Right renal pelvis (tissue), 4 donors: ENCODE measurements around the gene MRM2. TPM values are rescaled to one million over a fixed set of nuclear protein-coding genes. Genes with fewer than 3 reads are reported as not detected.

Experiments
- DNase-seq, 4 donors: peaks; one replicate each; pipeline ENCODE4 v3.0.0-alpha.2; 2013; ENCODE audit warnings: low read depth in 4 of 4, low spot score in 3 of 4, missing footprints in 1 of 4
- polyA plus RNA-seq, 4 donors: library from polyadenylated mRNA; unstranded; fragments of 120-200 nt; gene quantifications; one replicate each; pipeline ENCODE4 v1.2.1, GENCODE V29; 2013; ENCODE audit not compliant: insufficient read length in 4 of 4

Gene MRM2
- polyA plus RNA-seq, 4 donors, result 36.4 to 39.9 (median 38.8) TPM

DNA sequence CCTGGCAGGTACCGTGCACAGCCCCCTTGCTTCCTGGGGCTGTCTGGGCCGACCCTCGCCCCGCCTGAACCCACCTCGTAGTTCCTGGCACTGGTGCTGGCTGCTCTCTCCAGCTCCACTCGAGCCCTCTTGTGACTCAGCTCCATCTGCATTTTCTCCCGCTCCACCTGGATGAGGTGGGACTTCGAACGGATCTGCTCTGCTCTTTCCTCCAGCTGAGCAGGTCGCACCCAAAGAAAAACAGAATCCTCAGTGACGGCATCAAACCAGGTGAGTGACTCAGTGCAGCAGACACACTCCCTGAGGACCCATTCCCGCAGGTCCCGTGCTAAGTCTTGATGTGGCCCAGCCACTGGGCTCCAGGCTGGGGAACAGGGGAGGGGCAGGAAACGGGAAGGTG is 16.7 kb downstream of the MRM2 start:
- no peak for DNase-seq

DNA sequence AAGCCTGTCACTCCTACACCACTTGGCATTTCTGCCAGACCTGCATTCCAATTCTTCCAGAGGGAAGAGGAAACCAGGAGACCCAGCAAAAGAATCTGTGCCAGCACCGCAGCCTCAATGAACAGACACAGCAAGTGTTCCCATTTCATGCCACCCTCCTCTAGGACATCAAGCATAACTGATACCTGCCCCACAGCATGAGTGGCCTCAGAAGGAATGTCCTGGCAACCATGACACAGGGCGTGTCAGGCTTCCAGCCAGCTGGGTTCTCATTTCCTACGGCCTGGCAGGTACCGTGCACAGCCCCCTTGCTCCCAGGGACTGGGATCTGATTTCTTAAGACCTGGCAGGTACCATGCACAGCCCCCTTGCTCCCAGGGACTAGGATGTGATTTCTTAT is 17.1 kb downstream of the MRM2 start:
- no peak for DNase-seq

DNA sequence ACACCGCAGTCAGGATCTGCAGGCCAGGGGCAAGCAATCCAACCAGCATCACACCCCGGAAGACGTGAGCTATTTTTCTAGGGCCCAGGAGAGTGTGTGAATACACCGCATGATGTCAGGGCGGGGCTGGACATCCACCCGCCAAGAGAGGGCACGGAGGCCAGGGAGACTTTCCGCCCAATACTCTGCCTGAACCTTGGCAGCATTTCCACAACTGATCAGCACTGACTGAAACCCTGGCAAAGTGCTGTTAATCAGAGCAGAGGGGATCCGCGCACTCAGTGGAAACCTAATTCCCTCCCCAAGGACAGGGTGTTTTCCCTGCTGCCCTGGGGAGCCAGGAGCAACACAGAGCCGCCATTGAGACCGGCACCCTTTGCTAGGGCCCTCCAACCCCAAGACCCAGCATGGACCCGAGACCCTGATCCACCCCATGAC is 17.5 kb downstream of the MRM2 start:
- no peak for DNase-seq

DNA sequence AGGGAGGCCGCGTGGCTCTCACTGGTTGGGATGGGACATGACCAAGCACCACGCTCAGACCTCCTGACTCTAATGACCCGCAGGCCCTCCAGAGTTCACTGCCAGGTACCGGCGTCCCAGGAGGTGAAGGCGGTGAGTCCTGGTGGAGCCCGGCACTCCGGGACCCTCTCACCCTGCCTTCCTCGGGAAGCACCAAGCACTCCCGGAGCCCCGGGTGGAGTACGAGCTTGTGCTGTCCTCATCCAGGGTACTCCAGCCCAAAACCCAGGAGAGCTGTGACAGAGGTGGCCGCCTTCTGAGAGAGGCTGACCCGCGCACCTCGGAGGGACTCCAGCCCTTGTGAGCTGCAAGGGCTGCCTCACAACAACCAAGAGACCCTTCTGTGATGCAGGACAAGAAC is 18.7 kb downstream of the MRM2 start:
- DNase-seq, result no peak

DNA sequence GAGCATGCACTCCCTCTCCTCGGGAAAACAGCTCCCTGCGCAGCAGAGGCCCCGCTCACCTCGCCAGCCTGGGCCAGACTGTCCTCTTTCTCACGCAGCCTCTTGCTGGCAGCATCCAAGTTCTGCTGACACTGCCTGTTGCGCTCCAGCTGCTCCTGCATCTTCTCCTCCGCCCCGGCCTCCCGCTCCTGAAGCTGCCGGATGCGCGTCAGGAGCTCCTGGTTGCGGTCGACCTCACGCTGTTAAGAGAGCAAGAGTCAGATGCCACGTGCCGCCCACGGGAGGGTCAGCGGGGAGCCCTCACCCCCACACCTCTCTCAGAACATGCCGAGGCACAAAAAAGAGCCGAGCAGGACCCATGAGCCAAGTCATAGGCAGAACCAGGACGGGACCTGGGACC is 19.5 kb downstream of the MRM2 start:
- no peak for DNase-seq

DNA sequence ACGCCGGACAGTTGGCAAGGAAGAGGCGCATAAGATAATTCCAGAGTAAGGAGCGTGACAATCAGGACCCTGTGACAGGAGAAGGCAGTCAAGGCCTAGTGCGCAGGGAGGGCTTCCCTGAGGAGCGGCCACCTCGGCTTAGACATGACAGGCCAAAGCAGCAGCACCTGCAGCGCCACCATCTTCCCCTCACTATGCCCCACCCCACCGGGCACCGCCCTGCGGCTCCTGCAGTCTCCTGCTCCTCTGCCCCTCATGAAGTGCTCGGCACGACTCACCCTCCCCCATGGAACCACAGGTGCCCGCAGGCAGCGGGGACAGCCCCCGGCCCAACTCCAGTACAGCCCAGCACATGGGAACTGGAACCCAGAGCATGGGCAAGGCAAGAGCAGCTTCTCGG is 21.1 kb downstream of the MRM2 start:
- DNase-seq, result no peak

DNA sequence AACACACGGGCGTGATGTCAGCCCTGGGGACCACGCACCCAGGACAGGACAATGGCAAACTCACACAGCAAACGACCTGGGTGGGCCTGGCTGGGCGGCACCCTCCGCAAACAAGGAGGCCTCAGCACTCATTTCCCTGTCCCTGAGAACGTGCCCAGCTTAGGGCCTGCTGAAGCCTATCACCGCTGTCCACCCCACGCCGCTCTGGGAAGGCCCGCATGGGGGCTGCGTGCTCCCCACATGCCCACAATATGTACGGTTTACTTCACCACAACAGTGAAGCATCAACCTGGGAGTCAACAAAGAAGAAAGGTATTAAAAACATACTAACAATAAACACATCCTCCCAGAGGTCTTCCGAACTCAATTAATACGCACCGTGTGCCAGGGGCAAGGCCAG is 21.5 kb downstream of the MRM2 start:
- DNase-seq, result no peak

DNA sequence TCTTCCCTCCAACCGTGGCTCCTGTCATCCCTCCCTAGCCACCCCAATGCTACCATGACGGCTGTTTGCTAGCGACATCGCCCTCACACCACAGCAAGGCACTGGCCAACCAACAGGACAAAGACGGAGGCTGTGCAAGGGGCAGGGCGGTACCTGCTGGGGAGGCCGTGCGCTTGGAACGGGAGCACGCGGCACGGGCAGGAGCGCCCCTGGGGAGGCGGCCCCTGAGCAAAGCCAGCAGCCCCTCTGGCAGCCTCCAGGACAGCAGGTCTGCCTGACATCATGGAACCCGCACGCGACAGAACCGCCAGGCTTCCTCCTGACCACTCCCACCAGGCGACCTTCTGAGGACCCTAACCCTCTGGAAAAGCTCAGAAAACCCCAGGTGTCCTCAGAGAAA is 22.0 kb downstream of the MRM2 start:
- DNase-seq, result no peak

DNA sequence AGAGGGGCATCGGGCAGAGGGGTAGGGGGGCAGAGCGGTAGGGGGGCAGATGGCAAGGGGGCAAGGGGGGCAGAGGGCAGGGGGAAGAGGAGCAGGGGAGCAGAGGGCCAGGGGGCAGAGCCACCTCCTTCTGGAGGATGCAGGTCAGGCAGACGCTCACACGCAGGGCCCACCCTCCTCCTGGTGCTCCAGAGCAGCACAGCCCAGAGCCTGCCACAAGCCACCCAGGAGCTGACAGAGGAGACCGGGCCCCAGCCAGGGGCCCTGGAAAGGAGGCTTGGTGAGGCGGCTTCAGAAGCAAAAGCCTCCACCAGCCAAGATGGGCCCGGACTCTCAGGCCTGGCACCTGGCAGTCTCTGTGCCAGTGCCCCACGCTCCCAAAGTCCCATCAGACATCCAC is 22.4 kb downstream of the MRM2 start:
- DNase-seq, result no peak

DNA sequence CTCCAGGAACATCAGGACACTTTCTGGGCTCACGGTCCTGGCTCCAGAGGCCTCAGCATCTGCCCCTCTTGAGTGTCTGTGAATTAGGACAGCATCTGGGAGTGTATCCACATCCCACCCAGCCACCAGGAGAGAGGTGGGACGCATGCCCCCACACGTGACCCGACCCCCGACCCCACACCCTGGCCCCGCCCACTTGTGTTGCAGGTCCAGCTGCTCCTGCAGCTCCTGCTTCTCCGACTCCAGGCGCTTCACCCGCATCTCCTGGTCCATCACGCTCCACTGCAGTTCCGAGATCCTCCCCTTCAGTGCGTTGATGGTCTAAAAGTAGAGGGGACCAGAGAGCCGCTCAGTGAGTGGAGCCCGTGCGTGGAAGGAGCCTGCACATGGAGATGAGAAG is 22.9 kb downstream of the MRM2 start:
- no peak for DNase-seq

DNA sequence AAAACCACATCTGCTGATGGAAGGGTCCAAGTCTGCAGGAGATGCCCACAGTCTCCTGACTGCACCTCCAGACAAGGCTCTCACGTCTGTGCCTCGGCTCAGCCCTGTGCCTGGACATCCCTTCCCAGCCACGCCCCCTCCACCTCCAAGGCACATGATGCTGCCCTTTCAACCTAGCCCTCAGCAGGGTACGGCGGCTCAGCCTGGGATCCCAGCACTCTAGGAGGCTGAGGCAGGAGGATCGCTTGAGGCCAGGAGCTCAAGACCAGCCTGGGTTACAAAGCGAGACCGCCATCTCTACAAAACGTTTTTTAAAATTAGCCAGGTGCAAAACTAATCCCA is 23.6 kb downstream of the MRM2 start:
- no peak for DNase-seq

DNA sequence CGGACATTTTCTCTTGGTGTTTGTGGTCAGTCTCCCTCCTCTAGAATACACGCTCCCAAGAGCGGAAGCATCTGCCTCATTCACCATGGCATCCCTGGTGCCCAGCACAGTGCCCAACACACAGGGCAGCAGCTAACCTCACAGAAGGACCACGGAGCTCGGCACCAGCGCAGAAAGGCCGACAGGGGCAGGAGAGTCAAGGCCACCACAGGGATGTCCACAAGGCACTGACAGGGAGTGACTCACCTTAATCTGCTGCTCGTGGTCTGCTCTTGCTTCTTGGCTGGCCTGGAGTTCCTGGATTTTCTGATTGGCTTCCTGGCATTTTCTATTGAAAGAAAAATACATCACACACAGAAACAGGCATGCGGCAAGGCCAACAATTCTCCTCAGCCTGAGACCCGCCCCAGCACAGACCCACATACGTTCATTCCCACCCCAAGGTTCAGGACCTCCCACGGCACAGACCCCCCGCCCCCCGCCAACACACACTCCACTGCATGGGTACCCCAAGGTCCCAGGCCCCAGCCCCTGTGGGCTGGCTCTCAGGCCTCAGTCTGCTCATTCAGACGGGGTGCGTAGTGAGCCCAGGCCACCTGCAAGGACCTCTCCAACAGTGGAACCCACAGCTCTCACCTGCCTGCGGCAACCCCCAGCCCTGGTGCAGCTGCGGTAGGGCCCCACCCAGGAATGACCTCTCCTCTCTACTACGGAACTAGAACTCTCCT is 24.1 kb downstream of the MRM2 start:
- no peak for DNase-seq

DNA sequence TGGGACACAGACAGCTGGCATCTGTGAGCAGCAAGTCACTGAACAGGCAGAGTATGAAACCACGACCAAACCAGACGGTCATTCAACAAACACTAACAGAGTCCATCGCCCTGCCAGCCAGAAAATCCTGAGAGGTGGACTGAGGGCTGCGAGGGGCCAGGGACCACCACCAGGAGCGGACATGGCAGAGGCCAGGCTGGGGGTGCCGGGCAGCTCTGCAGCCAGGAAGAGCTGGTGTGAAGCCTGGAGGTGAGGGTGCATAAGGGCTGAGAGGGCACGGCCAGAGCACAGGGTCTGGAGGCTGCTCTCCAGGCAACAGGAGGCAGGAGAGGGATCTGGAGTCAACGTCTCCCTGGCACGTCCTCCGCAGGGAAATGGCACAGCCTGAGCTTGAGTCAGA is 24.8 kb downstream of the MRM2 start:
- DNase-seq, result no peak

DNA sequence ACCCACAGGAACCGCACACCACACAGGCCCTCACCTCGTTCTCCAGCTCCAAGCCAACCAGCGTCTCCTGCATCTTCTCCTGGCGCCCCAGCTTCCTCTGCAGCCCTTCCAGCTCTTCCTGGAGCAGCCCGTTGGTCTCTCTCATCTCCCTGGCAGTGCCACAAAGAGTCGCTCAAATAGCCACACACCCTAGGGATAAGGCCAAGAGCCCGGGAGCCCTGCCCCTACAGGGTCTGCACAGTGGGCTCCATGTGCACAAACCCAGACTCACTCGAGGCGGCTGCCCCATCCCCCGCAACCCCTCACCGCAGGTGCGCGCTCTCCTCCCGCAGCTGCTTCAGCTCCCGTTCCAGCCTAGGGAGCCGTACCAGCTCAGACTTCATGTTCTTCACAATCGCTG is 26.2 kb downstream of the MRM2 start:
- no peak for DNase-seq

DNA sequence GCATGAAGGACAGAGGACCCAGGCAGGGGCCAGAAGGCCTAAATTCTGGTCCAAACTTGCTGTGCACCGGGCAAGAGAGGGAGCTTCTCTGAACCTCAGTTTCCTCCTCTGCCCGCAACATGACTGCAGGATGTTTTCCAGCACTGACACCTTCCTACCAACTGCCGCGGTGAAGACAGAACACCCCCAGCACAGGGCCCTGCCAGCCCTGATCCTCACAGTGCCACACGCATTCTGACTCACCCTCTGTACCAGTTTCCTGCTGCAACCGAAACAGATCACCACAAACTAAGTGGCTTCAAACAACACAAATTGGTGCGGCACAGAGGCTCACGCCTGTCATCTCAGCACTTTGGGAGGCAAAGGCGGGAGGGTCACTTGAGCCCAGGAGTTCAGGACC is 27.4 kb downstream of the MRM2 start:
- DNase-seq, result no peak

DNA sequence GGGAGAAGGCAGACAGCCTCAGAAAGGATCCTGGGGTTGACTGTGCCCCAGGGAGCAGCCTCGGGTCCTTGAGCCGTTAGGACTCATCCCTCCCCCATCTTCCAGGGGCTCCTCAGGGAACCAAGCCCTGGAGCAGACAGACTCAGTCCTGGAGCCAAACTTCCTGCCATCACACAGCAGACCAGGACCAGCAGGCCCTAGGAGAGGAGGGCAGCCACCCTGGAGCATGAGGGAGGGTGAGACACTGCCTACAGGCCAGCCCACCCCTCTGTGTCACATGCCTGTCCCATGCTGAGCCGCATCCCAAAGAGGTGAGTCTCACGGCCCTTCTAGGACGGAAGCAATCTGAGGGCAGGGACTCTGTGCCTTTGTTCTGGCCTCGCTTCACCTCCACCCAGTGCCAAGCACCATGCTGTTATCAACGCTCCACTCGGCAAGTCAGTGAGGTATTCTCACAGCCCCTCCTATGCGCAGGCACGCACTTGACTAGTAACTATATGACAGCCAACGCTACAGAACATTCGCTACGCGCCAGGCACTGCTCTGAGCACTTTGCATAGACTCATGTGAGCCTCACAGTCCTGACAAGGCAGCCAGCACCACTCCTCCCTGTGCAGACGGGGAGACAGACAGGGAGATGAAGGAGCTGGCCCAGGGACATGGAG is 28.3 kb downstream of the MRM2 start:
- DNase-seq, result no peak

DNA sequence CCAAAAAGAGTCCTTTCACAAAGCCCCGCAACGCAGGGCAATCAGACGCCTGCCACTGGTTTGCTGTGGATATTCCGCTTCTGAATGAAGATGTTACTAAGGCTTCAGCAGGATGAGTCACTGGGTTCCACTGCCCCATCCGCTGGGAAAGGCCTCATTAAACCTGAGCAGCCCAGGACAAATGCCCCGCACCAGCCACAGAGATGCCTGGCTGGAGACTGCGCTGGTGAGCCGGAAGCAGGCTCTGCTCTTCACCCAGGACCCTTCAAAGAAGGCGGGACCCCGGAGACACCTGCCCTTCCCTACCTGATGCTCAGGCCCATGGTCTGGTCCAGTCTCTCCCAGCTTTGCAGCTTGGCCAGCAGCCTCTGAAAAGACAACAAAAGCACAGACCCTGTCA is 29.1 kb downstream of the MRM2 start:
- no peak for DNase-seq

DNA sequence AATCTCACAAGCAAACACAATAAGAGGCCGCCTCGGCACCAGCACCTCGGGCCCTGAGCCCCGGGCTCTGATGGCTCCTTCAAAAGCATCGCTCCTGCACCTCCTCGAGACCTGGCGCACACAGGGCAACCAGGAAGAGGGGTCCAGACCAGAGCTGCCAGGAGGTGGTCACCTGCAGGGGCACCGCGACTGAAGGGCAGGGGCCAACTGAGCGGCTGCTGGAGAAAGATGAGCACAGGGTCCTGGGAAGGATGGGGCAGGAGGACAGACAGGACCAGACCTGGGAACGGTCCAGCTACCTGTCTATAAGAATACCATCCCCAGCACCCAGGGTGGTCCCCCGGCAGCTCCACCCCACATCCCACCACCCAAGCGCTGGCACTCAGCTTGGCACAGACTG is 30.1 kb downstream of the MRM2 start:
- DNase-seq, result no peak

DNA sequence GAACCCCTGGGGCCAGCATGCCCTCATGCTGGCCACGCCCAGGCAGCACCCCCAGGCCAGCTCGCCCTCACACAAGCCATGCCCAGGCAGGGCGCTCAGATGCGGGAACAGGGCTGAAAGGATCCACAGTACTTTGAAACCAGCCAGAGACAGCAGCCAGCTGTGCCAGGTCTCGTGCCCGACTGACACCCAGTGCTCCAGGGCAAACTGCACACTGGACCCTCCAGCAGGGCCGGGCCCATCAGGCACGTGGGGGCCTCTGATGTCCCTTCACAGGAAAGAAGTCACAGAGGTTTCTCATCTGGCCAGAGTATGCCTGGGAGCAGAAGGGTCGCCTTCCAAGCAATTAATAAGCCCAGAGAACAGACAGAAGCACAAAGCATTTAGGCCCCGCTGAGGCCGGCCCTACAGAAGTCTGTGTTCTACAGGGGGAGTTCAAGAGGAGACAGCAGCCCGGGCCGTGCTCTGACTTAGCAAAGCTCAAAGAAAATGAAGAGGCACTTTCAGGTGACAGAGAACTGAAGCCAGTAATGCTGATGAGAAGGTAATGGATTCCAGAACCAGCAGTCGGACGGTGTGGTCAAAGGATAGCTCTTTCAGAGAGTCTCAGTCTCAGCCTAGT is 30.6 kb downstream of the MRM2 start:
- no peak for DNase-seq

DNA sequence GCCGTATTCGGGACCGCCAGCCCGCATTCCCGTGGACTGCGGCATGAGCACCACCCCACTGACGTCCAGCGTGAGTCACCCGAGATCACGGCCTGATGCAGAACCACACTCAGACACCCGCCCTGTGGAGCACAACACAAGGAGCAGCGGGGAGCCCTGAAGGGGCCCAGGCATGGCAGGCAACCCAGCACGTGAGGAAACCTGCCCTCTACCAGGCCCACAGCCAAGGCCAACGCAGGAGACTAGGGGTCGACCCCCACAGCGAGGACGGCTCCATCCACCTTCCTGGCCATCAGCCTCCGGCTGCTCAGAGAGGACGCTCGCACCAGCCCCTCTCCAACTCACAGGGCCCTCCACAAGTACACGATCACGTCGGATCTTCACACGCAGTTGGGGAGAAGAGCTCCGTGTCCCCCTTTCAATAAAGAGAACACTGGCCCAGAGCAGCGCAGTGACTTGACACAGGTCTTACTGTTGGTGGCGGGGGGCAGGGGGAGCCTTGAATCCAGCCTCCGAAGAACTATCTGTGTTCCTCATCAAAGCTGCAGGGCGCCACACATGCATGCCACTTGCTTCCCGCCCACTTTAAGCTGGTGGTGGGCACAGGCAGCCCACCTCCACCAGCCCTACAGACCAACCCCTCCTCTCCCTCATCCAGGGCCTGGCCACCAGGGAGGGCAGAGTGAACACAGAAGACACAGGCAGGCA is 31.3 kb downstream of the MRM2 start:
- DNase-seq, result no peak

DNA sequence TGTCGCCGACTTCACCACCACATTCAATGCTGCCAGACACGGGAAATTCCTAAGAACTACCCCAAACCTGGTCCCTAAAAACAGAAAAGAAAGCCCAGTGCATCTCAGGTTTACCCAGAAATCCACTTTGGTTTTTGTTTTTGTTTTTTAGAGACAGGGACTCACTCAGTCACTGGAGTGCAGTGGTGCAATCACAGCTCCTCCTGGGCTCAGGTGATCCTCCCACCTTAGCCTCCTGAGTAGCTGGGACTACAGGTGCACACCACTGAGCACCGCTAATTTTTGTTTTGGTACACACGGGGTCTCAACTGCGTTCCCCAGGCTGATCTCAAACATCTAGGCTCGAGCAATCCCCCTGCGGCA is 32.1 kb downstream of the MRM2 start:
- no peak for DNase-seq
